Neural cell (in vitro differentiated cells): Measurements from ENCODE around the gene MECP2.

ENCODE experiments used
- POLR2AphosphoS5 ChIP-seq: IDR thresholded peaks from 2 replicates; pipeline ENCODE4 v1.6.1; 2012
- TF ChIP-seq, protein P1 (sequence below): fragments of 450-650 bp; IDR thresholded peaks from 2 replicates; pipeline ENCODE4 v1.5.1; 2014; ENCODE audit warnings: antibody characterized with exemption, mild to moderate bottlenecking, moderate library complexity; ENCODE audit not compliant: poor library complexity, severe bottlenecking

DNA sequence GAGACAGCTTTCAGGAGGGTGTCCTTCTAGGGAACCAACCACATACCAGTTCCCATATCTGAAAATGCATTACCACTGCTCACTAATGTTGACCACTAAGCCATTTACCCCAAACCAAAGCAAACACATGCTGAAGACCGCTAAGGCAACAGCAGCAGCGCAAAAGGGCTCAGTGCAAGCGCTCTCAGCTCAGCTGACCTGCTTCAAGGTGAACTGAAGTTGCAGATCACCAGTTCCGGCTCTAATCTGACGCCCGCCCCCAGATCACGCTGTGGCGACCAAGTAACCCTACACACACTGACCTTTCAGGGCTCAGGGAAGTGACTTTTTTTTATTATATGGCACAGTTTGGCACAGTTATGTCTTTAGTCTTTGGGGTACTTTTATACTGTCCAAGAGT, 5.8 kb downstream of the MECP2 start:
- TF ChIP-seq, protein P1, sequence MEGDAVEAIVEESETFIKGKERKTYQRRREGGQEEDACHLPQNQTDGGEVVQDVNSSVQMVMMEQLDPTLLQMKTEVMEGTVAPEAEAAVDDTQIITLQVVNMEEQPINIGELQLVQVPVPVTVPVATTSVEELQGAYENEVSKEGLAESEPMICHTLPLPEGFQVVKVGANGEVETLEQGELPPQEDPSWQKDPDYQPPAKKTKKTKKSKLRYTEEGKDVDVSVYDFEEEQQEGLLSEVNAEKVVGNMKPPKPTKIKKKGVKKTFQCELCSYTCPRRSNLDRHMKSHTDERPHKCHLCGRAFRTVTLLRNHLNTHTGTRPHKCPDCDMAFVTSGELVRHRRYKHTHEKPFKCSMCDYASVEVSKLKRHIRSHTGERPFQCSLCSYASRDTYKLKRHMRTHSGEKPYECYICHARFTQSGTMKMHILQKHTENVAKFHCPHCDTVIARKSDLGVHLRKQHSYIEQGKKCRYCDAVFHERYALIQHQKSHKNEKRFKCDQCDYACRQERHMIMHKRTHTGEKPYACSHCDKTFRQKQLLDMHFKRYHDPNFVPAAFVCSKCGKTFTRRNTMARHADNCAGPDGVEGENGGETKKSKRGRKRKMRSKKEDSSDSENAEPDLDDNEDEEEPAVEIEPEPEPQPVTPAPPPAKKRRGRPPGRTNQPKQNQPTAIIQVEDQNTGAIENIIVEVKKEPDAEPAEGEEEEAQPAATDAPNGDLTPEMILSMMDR: no peak
- no peak for TF ChIP-seq POLR2AphosphoS5
